Fibroblast of lung (primary cell): ENCODE results near the gene TRIM67. TPM values are rescaled to one million over a fixed set of nuclear protein-coding genes. Genes with fewer than 3 reads are reported as not detected.

ENCODE experiments used
- DNase-seq, 2 donors: peaks; one replicate each; pipeline versions ENCODE4 v3.0.0 to v3.0.0-alpha.2; 2010; ENCODE audit warnings: low read depth in 2 of 2
- H2AFZ ChIP-seq: 2 replicates; pipeline ENCODE4 v1.5.1; 2012; ENCODE audit warnings: low read length, control low read depth, inconsistent platforms
- H3K27ac ChIP-seq: 2 replicates; pipeline ENCODE4 v1.5.1; 2011; ENCODE audit warnings: low read length, control low read depth; ENCODE audit not compliant: insufficient read depth
- H3K27me3 ChIP-seq: 2 replicates; pipeline ENCODE4 v1.5.1; 2011; ENCODE audit warnings: mild to moderate bottlenecking, low read length; ENCODE audit not compliant: control insufficient read depth, insufficient read depth
- H3K36me3 ChIP-seq: 2 replicates; pipeline ENCODE4 v1.5.1; 2011; ENCODE audit warnings: low read length; ENCODE audit not compliant: control insufficient read depth, insufficient read depth
- H3K4me1 ChIP-seq: 2 replicates; pipeline ENCODE4 v1.5.1; 2011; ENCODE audit warnings: low read length; ENCODE audit not compliant: control insufficient read depth, insufficient read depth; ENCODE audit errors: extremely low read depth
- H3K4me2 ChIP-seq: 2 replicates; pipeline ENCODE4 v1.5.1; 2011; ENCODE audit warnings: low read length, control low read depth; ENCODE audit not compliant: insufficient read depth; ENCODE audit errors: extremely low read depth
- H3K4me3 ChIP-seq, 4 experiments: fragments of 200-600 bp in 1 of 4; sonication (generic) in 1 of 4; replicated peaks in 1 of 4; 2 replicates each; pipeline ENCODE4 v1.5.1; 2011 to 2016; ENCODE audit warnings: low read length in 4 of 4, low read depth in 3 of 4, mild to moderate bottlenecking in 3 of 4, control low read depth in 2 of 4, inconsistent platforms in 1 of 4, mixed read lengths in 1 of 4; ENCODE audit not compliant: insufficient read depth in 1 of 4; ENCODE audit errors: control extremely low read depth in 1 of 4
- H3K79me2 ChIP-seq: 2 replicates; pipeline ENCODE4 v1.5.1; 2012; ENCODE audit warnings: mild to moderate bottlenecking, low read length, inconsistent platforms; ENCODE audit not compliant: control insufficient read depth, insufficient read depth
- H3K9ac ChIP-seq: 2 replicates; pipeline ENCODE4 v1.5.1; 2011; ENCODE audit warnings: mild to moderate bottlenecking, low read length, control low read depth; ENCODE audit not compliant: insufficient read depth
- H3K9me3 ChIP-seq: 2 replicates; pipeline ENCODE4 v1.5.1; 2012; ENCODE audit warnings: low read depth, low read length; ENCODE audit not compliant: control insufficient read depth, insufficient read depth
- H4K20me1 ChIP-seq: 2 replicates; pipeline ENCODE4 v1.5.1; 2011; ENCODE audit warnings: low read length; ENCODE audit not compliant: control insufficient read depth, insufficient read depth; ENCODE audit errors: extremely low read depth
- EZH2 ChIP-seq: IDR thresholded peaks from 2 replicates; pipeline ENCODE4 v1.5.1; 2012; ENCODE audit warnings: low read length, control low read depth, mild to moderate bottlenecking; ENCODE audit errors: missing control alignments
- polyA plus RNA-seq, 2 donors: library from polyadenylated mRNA; depleted of rRNA in 1 of 2; stranded (reverse) in 1 of 2; unstranded in 1 of 2; fragments of >200 nt; gene quantifications; 2 replicates each; pipeline ENCODE4 v1.2.1, GENCODE V29; 2011 to 2012; ENCODE audit warnings: missing spikeins in 1 of 2
- total RNA-seq: library from RNA; depleted of rRNA; stranded (reverse); fragments of >200 nt; gene quantifications from 2 replicates; pipeline ENCODE4 v1.2.1, GENCODE V29; 2014
- TF ChIP-seq, protein P1 (sequence below), 2 donors: IDR thresholded peaks in 1 of 2; conservative IDR thresholded peaks in 1 of 2; 1 replicate in 1 of 2; 2 replicates in 1 of 2; pipeline ENCODE4 v1.5.1; 2011 to 2012; ENCODE audit warnings: low read length in 2 of 2, control low read depth in 1 of 2, inconsistent platforms in 1 of 2, low read depth in 1 of 2, mild to moderate bottlenecking in 1 of 2

Gene TRIM67
- total and polyA plus RNA-seq, 2 donors (not counting 1 experiment from before 2014, with no cell fraction given): 0.02 to 0.17 TPM

GRCh38 chr1:231162970-231163829, 1.3 kb downstream of the TRIM67 start:
- Histone ChIP-seq H2AFZ (no peak overlapping the region), H3K27ac (no peak overlapping the region), H3K79me2 (no peaks in the 10 kb centered on the region), H3K4me2 (peak overlapping the region; percentile 51), H3K4me1 (peaks cover 4% of the 10 kb centered on the region), H3K9me3 (no peaks in the 10 kb centered on the region), H3K9ac (no peak overlapping the region), H3K36me3 (no peaks in the 10 kb centered on the region), H3K27me3 (peaks cover 30% of the 10 kb centered on the region), H4K20me1 (no peaks in the 10 kb centered on the region), H3K4me3 (peak overlapping the region in 1 of 4 experiments; percentile 21)
- no peak for DNase-seq
- TF ChIP-seq EZH2: peak; percentile 96
- TF ChIP-seq, protein P1, sequence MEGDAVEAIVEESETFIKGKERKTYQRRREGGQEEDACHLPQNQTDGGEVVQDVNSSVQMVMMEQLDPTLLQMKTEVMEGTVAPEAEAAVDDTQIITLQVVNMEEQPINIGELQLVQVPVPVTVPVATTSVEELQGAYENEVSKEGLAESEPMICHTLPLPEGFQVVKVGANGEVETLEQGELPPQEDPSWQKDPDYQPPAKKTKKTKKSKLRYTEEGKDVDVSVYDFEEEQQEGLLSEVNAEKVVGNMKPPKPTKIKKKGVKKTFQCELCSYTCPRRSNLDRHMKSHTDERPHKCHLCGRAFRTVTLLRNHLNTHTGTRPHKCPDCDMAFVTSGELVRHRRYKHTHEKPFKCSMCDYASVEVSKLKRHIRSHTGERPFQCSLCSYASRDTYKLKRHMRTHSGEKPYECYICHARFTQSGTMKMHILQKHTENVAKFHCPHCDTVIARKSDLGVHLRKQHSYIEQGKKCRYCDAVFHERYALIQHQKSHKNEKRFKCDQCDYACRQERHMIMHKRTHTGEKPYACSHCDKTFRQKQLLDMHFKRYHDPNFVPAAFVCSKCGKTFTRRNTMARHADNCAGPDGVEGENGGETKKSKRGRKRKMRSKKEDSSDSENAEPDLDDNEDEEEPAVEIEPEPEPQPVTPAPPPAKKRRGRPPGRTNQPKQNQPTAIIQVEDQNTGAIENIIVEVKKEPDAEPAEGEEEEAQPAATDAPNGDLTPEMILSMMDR (conservative IDR thresholded peaks at IDR 0.05 in 1 of 2, IDR thresholded peaks at IDR 0.05 in 1 of 2; ENCODE audit: low read depth in 1 of 2, low read length in 2 of 2): no peak

DNA sequence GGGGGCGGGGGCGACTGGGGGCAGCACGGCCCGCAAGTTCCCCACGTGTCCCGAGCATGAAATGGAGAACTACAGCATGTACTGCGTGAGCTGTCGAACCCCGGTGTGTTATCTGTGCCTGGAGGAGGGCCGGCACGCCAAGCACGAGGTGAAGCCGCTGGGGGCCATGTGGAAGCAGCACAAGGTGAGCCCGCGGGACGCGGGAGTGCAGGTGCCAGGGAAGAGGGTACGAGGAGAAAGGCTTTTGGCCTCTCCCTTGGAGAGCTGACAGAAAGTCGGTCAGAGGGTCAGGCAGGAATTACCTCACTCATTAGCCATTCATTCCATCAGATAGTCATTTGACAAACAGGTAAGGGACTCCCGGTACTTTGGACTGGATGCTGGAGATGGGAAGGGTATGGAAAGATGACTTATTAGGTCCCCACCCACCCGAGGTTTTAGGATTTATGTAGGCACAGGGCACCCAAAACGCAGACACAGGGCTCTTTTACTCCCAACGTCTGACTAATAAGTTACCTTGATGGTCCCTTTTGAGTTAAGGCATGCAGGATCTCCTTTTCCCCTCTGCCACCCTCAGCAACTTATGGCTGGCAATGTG, 2.1 kb downstream of the TRIM67 start:
- no peaks in the 10 kb centered on the region for H3K79me2 ChIP-seq
- no peak overlapping the region for H2AFZ ChIP-seq
- H3K9ac ChIP-seq: no peak overlapping the region
- H3K9me3 ChIP-seq: no peaks in the 10 kb centered on the region
- no peaks in the 10 kb centered on the region for H3K36me3 ChIP-seq
- peaks cover 30% of the 10 kb centered on the region for H3K27me3 ChIP-seq
- TF ChIP-seq, protein P1 (conservative IDR thresholded peaks at IDR 0.05 in 1 of 2, IDR thresholded peaks at IDR 0.05 in 1 of 2; ENCODE audit: low read depth in 1 of 2, low read length in 2 of 2): no peak
- TF ChIP-seq EZH2: peak; percentile 11
- H3K4me1 ChIP-seq: peaks cover 4% of the 10 kb centered on the region
- no peak overlapping the region for H3K27ac ChIP-seq
- H3K4me3 ChIP-seq: no peak overlapping the region
- H3K4me2 ChIP-seq: no peak overlapping the region
- no peak for DNase-seq
- H4K20me1 ChIP-seq: no peaks in the 10 kb centered on the region

- peak; percentile 34 to 60 for DNase-seq
- Histone ChIP-seq H3K79me2 (no peaks in the 10 kb centered on the region), H3K4me3 (no peak overlapping the region), H3K36me3 (no peaks in the 10 kb centered on the region), H3K4me2 (no peak overlapping the region), H3K27ac (no peak overlapping the region), H3K9me3 (no peaks in the 10 kb centered on the region), H3K4me1 (peaks cover 4% of the 10 kb centered on the region), H4K20me1 (no peaks in the 10 kb centered on the region), H2AFZ (no peak overlapping the region), H3K27me3 (peaks cover 24% of the 10 kb centered on the region), H3K9ac (no peak overlapping the region)
- TF ChIP-seq, protein P1 (conservative IDR thresholded peaks at IDR 0.05 in 1 of 2, IDR thresholded peaks at IDR 0.05 in 1 of 2; ENCODE audit: low read depth in 1 of 2, low read length in 2 of 2): no peak
- TF ChIP-seq EZH2: no peak
Measured at GRCh38 chr1:231165371-231165770, 3.5 kb downstream of the TRIM67 start.
